Trophoblast cell (in vitro differentiated cells and primary cell): ENCODE results near the gene KIFAP3.
A peak's percentile ranks its signal among the peaks of the same experiment; 100 is the strongest.

Source experiments
- DNase-seq, 2 donors: peaks; one replicate each; pipeline ENCODE4 v3.0.0-alpha.2; 2016
- H2AFZ ChIP-seq: 2 replicates; pipeline ENCODE4 v1.6.1; 2013; ENCODE audit warnings: low read length, moderate library complexity, mild to moderate bottlenecking; ENCODE audit not compliant: insufficient read depth, poor library complexity
- H2AK5ac ChIP-seq: 2 replicates; pipeline ENCODE4 v1.6.1; 2013; ENCODE audit warnings: mild to moderate bottlenecking, low read length
- H2BK120ac ChIP-seq: 2 replicates; pipeline ENCODE4 v1.6.1; 2013; ENCODE audit warnings: low read length, mild to moderate bottlenecking, moderate library complexity; ENCODE audit not compliant: insufficient read depth, poor library complexity
- H2BK12ac ChIP-seq: 2 replicates; pipeline ENCODE4 v1.6.1; 2013; ENCODE audit warnings: mild to moderate bottlenecking, low read length, moderate library complexity
- H2BK5ac ChIP-seq: 2 replicates; pipeline ENCODE4 v1.6.1; 2013; ENCODE audit warnings: low read length, low read depth, moderate library complexity, mild to moderate bottlenecking; ENCODE audit not compliant: poor library complexity
- H3K14ac ChIP-seq: 2 replicates; pipeline ENCODE4 v1.6.1; 2013; ENCODE audit warnings: mild to moderate bottlenecking, low read length
- H3K18ac ChIP-seq: 2 replicates; pipeline ENCODE4 v1.6.1; 2013; ENCODE audit warnings: mild to moderate bottlenecking, low read length
- H3K23ac ChIP-seq: 2 replicates; pipeline ENCODE4 v1.6.1; 2013; ENCODE audit warnings: low read length
- H3K27ac ChIP-seq: 2 replicates; pipeline ENCODE4 v1.5.1; 2013; ENCODE audit warnings: low read depth, mild to moderate bottlenecking, inconsistent platforms, low read length, moderate library complexity
- H3K27me3 ChIP-seq: 2 replicates; pipeline ENCODE4 v1.6.1; 2013; ENCODE audit warnings: inconsistent platforms, mild to moderate bottlenecking, low read length, moderate library complexity; ENCODE audit not compliant: insufficient read depth
- H3K36me3 ChIP-seq, 2 experiments: 1 replicate in 1 of 2; 2 replicates in 1 of 2; pipeline ENCODE4 v1.6.1; 2013; ENCODE audit warnings: low read length in 2 of 2, mild to moderate bottlenecking in 2 of 2, moderate library complexity in 1 of 2; ENCODE audit not compliant: insufficient read depth in 2 of 2, control insufficient read depth in 1 of 2
- H3K4ac ChIP-seq: 2 replicates; pipeline ENCODE4 v1.6.1; 2013; ENCODE audit warnings: low read depth, mild to moderate bottlenecking, low read length, moderate library complexity
- H3K4me1 ChIP-seq, 2 experiments: 1 replicate in 1 of 2; 2 replicates in 1 of 2; pipeline ENCODE4 v1.6.1; 2013; ENCODE audit warnings: low read length in 2 of 2, mild to moderate bottlenecking in 2 of 2, moderate library complexity in 1 of 2; ENCODE audit not compliant: insufficient read depth in 2 of 2, control insufficient read depth in 1 of 2
- H3K4me2 ChIP-seq: 2 replicates; pipeline ENCODE4 v1.6.1; 2013; ENCODE audit warnings: inconsistent platforms, mild to moderate bottlenecking, low read length, moderate library complexity
- H3K4me3 ChIP-seq: 2 replicates; pipeline ENCODE4 v1.5.1; 2013; ENCODE audit warnings: mild to moderate bottlenecking, low read depth, low read length, inconsistent platforms
- H3K79me1 ChIP-seq: one replicate; pipeline ENCODE4 v1.6.1; 2013; ENCODE audit warnings: low read length
- H3K79me2 ChIP-seq: 2 replicates; pipeline ENCODE4 v1.6.1; 2013; ENCODE audit warnings: low read length, mild to moderate bottlenecking; ENCODE audit not compliant: control insufficient read depth, insufficient read depth, poor library complexity
- H3K9ac ChIP-seq: 2 replicates; pipeline ENCODE4 v1.6.1; 2013; ENCODE audit warnings: mild to moderate bottlenecking, low read length
- H3K9me3 ChIP-seq: 2 replicates; pipeline ENCODE4 v1.6.1; 2013; ENCODE audit warnings: low read depth, mild to moderate bottlenecking, control low read depth, inconsistent platforms, low read length; ENCODE audit not compliant: insufficient read depth
- H4K12ac ChIP-seq: 2 replicates; pipeline ENCODE4 v1.6.1; 2013; ENCODE audit warnings: low read depth, mild to moderate bottlenecking, low read length, moderate library complexity
- H4K8ac ChIP-seq: 2 replicates; pipeline ENCODE4 v1.6.1; 2013; ENCODE audit warnings: low read depth, mild to moderate bottlenecking, low read length, moderate library complexity
- H4K91ac ChIP-seq: one replicate; pipeline ENCODE4 v1.6.1; 2013; ENCODE audit warnings: low read depth, mild to moderate bottlenecking, low read length, moderate library complexity
- WGBS: extraction: QIAGEN DNeasy Blood & Tissue Kit; methylation state at CpG from one replicate; pipeline ENCODE4 v1.1.7; 2013; ENCODE audit warnings: missing lambda C conversion rate; ENCODE audit not compliant: insufficient read length, insufficient coverage; ENCODE audit errors: extremely low coverage; 5-methylcytosine and 5-hydroxymethylcytosine counted together

The KIFAP3 gene

DNA sequence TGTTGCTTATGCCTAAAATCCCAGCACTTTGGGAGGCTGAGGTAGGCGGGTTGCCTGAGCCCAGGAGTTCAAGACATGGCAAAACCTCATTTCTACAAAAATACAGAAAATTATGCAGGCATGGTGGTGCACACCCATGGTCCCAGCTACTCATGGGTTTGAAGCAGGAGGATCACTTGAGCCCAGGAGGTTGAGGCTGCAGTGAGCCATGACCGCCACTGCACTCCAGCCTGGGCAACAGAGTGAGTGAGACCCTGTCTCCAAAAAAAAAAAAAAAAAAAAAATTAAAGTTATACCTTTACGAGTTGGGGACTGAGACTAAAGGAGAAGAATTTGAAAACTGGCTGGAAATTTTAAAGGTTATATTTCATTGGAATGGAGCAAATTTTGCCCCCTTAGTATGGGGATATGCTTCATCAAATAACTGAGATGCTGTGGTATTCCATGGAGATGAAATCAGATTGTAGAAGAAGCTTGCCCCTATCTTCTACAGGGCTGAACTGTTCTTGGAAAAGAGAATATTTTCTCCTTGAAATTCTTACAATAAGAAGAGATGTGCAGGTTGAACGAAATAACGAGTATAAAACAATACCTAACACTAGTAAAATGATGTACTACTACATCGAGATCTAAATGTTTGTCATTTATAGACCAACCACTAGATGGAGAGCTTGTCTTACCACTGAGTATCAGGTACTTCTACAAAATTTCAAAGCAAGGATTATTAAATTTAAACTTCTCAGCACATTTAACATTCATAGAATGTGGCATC lies 145.9 kb downstream of the KIFAP3 start:
- no CpG with 5 or more reads among the region's 6 CpGs for WGBS
- H2BK120ac ChIP-seq, result peak overlapping the region; percentile 95
- H3K27ac ChIP-seq, result no peak overlapping the region

DNA sequence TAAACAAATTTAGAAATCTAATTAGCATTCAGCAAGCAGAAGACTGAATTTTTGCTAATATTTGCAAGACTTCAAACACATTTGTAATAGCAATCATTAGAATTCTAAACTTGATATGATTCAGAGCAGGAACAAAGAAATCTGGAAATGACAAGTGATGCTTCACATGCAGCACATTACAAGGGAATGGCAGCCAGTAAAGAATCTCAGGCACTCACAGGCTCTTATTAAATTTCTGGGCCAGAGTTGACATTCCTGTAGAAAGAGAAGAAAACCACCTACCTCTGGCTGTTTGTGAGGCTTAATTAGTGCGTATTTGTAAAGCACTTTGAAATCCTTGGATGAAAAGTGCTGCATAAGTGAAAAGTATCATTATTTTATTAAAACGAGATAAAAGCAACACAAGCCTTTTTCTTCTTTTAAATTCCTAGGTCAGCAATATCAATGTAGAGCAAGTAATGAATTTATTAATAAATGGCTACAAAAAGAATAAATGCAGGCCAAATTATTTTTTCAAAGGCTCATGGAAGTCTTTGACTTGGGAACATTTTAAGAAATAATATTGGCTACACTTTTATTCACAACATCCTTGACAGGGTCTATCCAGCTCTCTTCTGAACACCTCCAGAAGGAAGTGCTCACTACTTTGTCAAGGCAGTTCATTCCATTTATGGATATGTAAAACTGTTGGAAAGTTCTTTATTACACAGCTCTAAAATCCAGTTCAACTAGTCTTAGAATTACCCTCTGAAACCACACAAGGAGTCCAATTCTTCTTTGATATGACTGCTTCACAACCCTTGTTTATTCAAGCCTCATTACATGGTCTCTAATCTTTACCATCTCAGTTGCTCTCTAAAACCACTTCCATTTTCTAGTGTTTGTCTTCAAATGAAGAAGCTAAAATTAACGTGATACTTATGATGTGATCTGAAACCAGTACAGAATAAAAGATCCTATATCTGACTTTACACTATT lies 148.7 kb downstream of the KIFAP3 start:
- H3K18ac ChIP-seq, result no peak overlapping the region
- peak; percentile 12 to 62 for DNase-seq
- no CpG with 5 or more reads among the region's 3 CpGs for WGBS
- peaks cover 13% of the 10 kb centered on the region for H3K79me1 ChIP-seq
- peak overlapping the region; percentile 72 for H2BK120ac ChIP-seq
- H2BK5ac ChIP-seq, result no peak overlapping the region
- no peak overlapping the region for H4K91ac ChIP-seq
- H3K27ac ChIP-seq, result peak overlapping the region; percentile 95
- H3K36me3 ChIP-seq, result no peaks in the 10 kb centered on the region
- no peaks in the 10 kb centered on the region for H3K27me3 ChIP-seq
- no peak overlapping the region for H3K23ac ChIP-seq
- peaks cover 0 to under 1% of the 10 kb centered on the region in 2 experiments for H3K4me1 ChIP-seq
- no peak overlapping the region for H2BK12ac ChIP-seq
- no peaks in the 10 kb centered on the region for H3K9me3 ChIP-seq
- peaks cover 2% of the 10 kb centered on the region for H3K79me2 ChIP-seq
- no peak overlapping the region for H3K9ac ChIP-seq
- no peak overlapping the region for H3K4ac ChIP-seq
- H4K8ac ChIP-seq, result no peak overlapping the region
- no peak overlapping the region for H3K4me3 ChIP-seq
- H2AFZ ChIP-seq, result no peak overlapping the region
- H2AK5ac ChIP-seq, result no peak overlapping the region
- H3K14ac ChIP-seq, result no peak overlapping the region
- H3K4me2 ChIP-seq, result peak overlapping the region; percentile 16
- H4K12ac ChIP-seq, result no peak overlapping the region

More for the DNA sequence above, 145.9 kb downstream of the KIFAP3 start:
- no peak overlapping the region for H4K12ac ChIP-seq
- H3K18ac ChIP-seq, result peak overlapping the region; percentile 75
- H3K27me3 ChIP-seq, result no peaks in the 10 kb centered on the region
- peak overlapping the region; percentile 89 for H2BK12ac ChIP-seq
- no peak overlapping the region for H3K9ac ChIP-seq
- H3K4me3 ChIP-seq, result no peak overlapping the region
- H3K4ac ChIP-seq, result no peak overlapping the region
- H3K14ac ChIP-seq, result peak overlapping the region; percentile 62
- no peaks in the 10 kb centered on the region for H3K9me3 ChIP-seq
- H2AFZ ChIP-seq, result no peak overlapping the region
- H4K8ac ChIP-seq, result peak overlapping the region; percentile 71
- peak in 1 of 2 donors; percentile 64 for DNase-seq
- H2AK5ac ChIP-seq, result peak overlapping the region; percentile 97
- peak overlapping the region; percentile 81 for H4K91ac ChIP-seq
- peaks cover 2% of the 10 kb centered on the region for H3K79me2 ChIP-seq
- peaks cover 0 to 1% of the 10 kb centered on the region in 2 experiments for H3K4me1 ChIP-seq
- no peaks in the 10 kb centered on the region for H3K36me3 ChIP-seq
- no peak overlapping the region for H3K4me2 ChIP-seq
- H2BK5ac ChIP-seq, result peak overlapping the region; percentile 64
- no peak overlapping the region for H3K23ac ChIP-seq
- H3K79me1 ChIP-seq, result peaks cover 14% of the 10 kb centered on the region

- no CpG with 5 or more reads among the region's 2 CpGs for WGBS
- H3K27ac ChIP-seq, result peak overlapping the region; percentile 36
Observed at GRCh38 chr1:169924829-169925228, 149.7 kb downstream of the KIFAP3 start.

GRCh38 chr1:169924063-169924462 lies 150.4 kb downstream of the KIFAP3 start:
- no peak overlapping the region for H2BK12ac ChIP-seq
- no peak overlapping the region for H3K4me2 ChIP-seq
- no peak overlapping the region for H3K4me3 ChIP-seq
- no peak overlapping the region for H2BK120ac ChIP-seq
- no peak overlapping the region for H3K18ac ChIP-seq
- no peak overlapping the region for H2BK5ac ChIP-seq
- no peak overlapping the region for H3K27ac ChIP-seq
- H2AK5ac ChIP-seq, result no peak overlapping the region
- H3K79me2 ChIP-seq, result peaks cover 2% of the 10 kb centered on the region
- H2AFZ ChIP-seq, result no peak overlapping the region
- H4K91ac ChIP-seq, result no peak overlapping the region
- H4K8ac ChIP-seq, result no peak overlapping the region
- no peaks in the 10 kb centered on the region for H3K9me3 ChIP-seq
- H3K4ac ChIP-seq, result no peak overlapping the region
- no peak for DNase-seq
- H3K27me3 ChIP-seq, result no peaks in the 10 kb centered on the region
- no peak overlapping the region for H3K9ac ChIP-seq
- no peaks in the 10 kb centered on the region for H3K36me3 ChIP-seq
- WGBS, result no CpG with 5 or more reads among the region's 2 CpGs
- no peak overlapping the region for H3K14ac ChIP-seq
- H3K4me1 ChIP-seq, result no peaks in the 10 kb centered on the region
- peaks cover 11% of the 10 kb centered on the region for H3K79me1 ChIP-seq
- H3K23ac ChIP-seq, result no peak overlapping the region
- H4K12ac ChIP-seq, result no peak overlapping the region

More at GRCh38 chr1:169924829-169925228, 149.7 kb downstream of the KIFAP3 start:
- Histone ChIP-seq H2BK5ac (peak overlapping the region; percentile 93), H3K14ac (peak overlapping the region; percentile 79), H3K79me2 (peaks cover 2% of the 10 kb centered on the region), H3K4me1 (no peaks in the 10 kb centered on the region), H3K4me2 (no peak overlapping the region), H3K18ac (no peak overlapping the region), H3K23ac (no peak overlapping the region), H3K4ac (peak overlapping the region; percentile 94), H3K36me3 (no peaks in the 10 kb centered on the region), H2AFZ (no peak overlapping the region), H3K9me3 (no peaks in the 10 kb centered on the region), H3K27me3 (no peaks in the 10 kb centered on the region), H3K9ac (no peak overlapping the region), H2BK120ac (peak overlapping the region; percentile 85), H2AK5ac (no peak overlapping the region), H4K91ac (peak overlapping the region; percentile 90), H3K79me1 (peaks cover 11% of the 10 kb centered on the region), H4K8ac (peak overlapping the region; percentile 58), H2BK12ac (peak overlapping the region; percentile 98), H4K12ac (no peak overlapping the region), H3K4me3 (no peak overlapping the region)
- no peak for DNase-seq
